Caco-2 (cell line): ENCODE results near the gene TUBB2B. TPM values are rescaled to one million over a fixed set of nuclear protein-coding genes. Genes with fewer than 3 reads are reported as not detected.

ENCODE experiments used
- BruUV-seq: library from RNA; stranded (reverse); fragments of 400-500 nt; replicated peaks from 2 replicates; lab custom pipeline; 2021; lab: Mats Ljungman, UMichigan
- CTCF ChIA-PET: fragments of 300-600 bp; sonication (Branson Sonifier 250); formaldehyde crosslinking; loops from one replicate; lab custom pipeline; 2022; ENCODE audit warnings: antibody characterized with exemption; lab: Charles Lee
- POLR2A ChIA-PET: fragments of 300-600 bp; sonication (Branson Sonifier 250); formaldehyde crosslinking; loops from one replicate; lab custom pipeline; 2022; ENCODE audit warnings: antibody characterized with exemption; lab: Charles Lee
- DNase-seq, 2 experiments: peaks; one replicate each; pipeline versions ENCODE4 v3.0.0 to v3.0.0-alpha.2; 2020 to 2022
- H3K27me3 ChIP-seq: replicated peaks from 2 replicates; pipeline ENCODE4 v1.6.0; 2011; ENCODE audit warnings: low read length; ENCODE audit not compliant: control insufficient read depth, insufficient read depth
- H3K36me3 ChIP-seq: 2 replicates; pipeline ENCODE4 v1.5.1; 2011; ENCODE audit warnings: low read length; ENCODE audit not compliant: control insufficient read depth, insufficient read depth
- H3K4me1 ChIP-seq: fragments of 250-450 bp; sonication (Bioruptor Pico); 2 replicates; pipeline ENCODE4 v1.5.1; 2020; ENCODE audit warnings: mild to moderate bottlenecking
- H3K4me3 ChIP-seq: 2 replicates; pipeline ENCODE4 v1.5.1; 2011; ENCODE audit warnings: low read depth, mild to moderate bottlenecking, control low read depth, low read length
- H3K9me3 ChIP-seq: fragments of 250-450 bp; sonication (Bioruptor Pico); 2 replicates; pipeline ENCODE4 v1.5.1; 2020; ENCODE audit warnings: mild to moderate bottlenecking, moderate library complexity
- H3K27ac Mint-ChIP-seq: one replicate; pipeline ENCODE4 v1.8.0; 2022; ENCODE audit warnings: mixed read lengths; ENCODE audit not compliant: unreplicated experiment
- H3K27me3 Mint-ChIP-seq: one replicate; pipeline ENCODE4 v1.8.0; 2022; ENCODE audit warnings: mixed read lengths; ENCODE audit not compliant: insufficient read depth, unreplicated experiment
- H3K36me3 Mint-ChIP-seq: one replicate; pipeline ENCODE4 v1.8.0; 2022; ENCODE audit warnings: mild to moderate bottlenecking, mixed read lengths; ENCODE audit not compliant: insufficient read depth, unreplicated experiment
- H3K4me1 Mint-ChIP-seq: one replicate; pipeline ENCODE4 v1.8.0; 2022; ENCODE audit warnings: low read depth, mixed read lengths; ENCODE audit not compliant: unreplicated experiment
- H3K4me3 Mint-ChIP-seq: one replicate; pipeline ENCODE4 v1.8.0; 2022; ENCODE audit warnings: mild to moderate bottlenecking, moderate library complexity, mixed read lengths; ENCODE audit not compliant: unreplicated experiment
- H3K9me3 Mint-ChIP-seq: one replicate; pipeline ENCODE4 v1.8.0; 2022; ENCODE audit warnings: mixed read lengths; ENCODE audit not compliant: unreplicated experiment
- intact Hi-C: fragments of 100-400 bp; cut with micrococcal nuclease; formaldehyde crosslinking; loops from one replicate; pipeline ENCODE4 v1.10.0; 2022; ENCODE audit not compliant: unreplicated experiment
- total RNA-seq: library from RNA; stranded (reverse); gene quantifications from 2 replicates; pipeline ENCODE4 v1.2.3, GENCODE V29; 2022
- TF ChIP-seq, protein P1 (sequence below), 2 experiments: fragments of 200-600 bp in 1 of 2; IDR thresholded peaks; 1 replicate in 1 of 2; 2 replicates in 1 of 2; pipeline versions ENCODE4 v1.5.1 to v1.8.0; 2011 to 2022; ENCODE audit warnings: antibody characterized with exemption in 1 of 2, control low read depth in 1 of 2, inconsistent platforms in 1 of 2, low read depth in 1 of 2, low read length in 1 of 2, mild to moderate bottlenecking in 1 of 2, moderate library complexity in 1 of 2; ENCODE audit not compliant: insufficient read depth in 1 of 2, severe bottlenecking in 1 of 2, unreplicated experiment in 1 of 2

Gene TUBB2B
- total RNA-seq, 1 experiment from 2014 or later = 150 TPM

DNA sequence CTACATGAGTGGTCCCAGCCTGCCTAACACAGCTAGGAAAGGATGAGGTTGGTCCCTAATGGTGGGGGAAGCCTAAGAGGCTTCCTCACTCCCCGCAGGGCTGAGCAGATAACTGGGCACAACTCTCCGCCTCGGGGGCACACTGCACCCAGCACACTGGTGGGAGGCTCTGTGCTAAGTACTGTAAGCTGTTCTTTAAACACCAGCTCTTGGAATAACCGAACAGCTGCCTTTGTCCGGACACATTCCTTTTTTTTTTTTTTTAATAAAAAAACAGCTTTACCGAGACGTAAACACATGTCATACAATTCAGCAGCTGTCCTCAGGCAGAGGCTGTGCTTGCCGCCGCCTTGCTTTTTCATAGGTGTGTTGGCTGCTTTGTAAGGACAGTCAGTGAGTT lies 38.2 kb upstream of the TUBB2B start:
- Histone ChIP-seq H3K9me3 (no peaks in the 10 kb centered on the region), H3K4me3 (no peak overlapping the region), H3K27me3 (no peaks in the 10 kb centered on the region), H3K4me1 (no peaks in the 10 kb centered on the region), H3K36me3 (peaks cover 2% of the 10 kb centered on the region)
- Mint-ChIP-seq H3K4me1 (peaks cover 7% of the 10 kb centered on the region), H3K27ac (no peak overlapping the region), H3K9me3 (no peaks in the 10 kb centered on the region), H3K36me3 (peaks cover 37% of the 10 kb centered on the region), H3K4me3 (no peak overlapping the region), H3K27me3 (no peaks in the 10 kb centered on the region)
- no TSS peak for BruUV-seq
- TF ChIP-seq, protein P1, sequence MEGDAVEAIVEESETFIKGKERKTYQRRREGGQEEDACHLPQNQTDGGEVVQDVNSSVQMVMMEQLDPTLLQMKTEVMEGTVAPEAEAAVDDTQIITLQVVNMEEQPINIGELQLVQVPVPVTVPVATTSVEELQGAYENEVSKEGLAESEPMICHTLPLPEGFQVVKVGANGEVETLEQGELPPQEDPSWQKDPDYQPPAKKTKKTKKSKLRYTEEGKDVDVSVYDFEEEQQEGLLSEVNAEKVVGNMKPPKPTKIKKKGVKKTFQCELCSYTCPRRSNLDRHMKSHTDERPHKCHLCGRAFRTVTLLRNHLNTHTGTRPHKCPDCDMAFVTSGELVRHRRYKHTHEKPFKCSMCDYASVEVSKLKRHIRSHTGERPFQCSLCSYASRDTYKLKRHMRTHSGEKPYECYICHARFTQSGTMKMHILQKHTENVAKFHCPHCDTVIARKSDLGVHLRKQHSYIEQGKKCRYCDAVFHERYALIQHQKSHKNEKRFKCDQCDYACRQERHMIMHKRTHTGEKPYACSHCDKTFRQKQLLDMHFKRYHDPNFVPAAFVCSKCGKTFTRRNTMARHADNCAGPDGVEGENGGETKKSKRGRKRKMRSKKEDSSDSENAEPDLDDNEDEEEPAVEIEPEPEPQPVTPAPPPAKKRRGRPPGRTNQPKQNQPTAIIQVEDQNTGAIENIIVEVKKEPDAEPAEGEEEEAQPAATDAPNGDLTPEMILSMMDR (IDR thresholded peaks at IDR 0.05; ENCODE audit: insufficient read depth in 1 of 2, low read depth in 1 of 2, low read length in 1 of 2, severe bottlenecking in 1 of 2, unreplicated experiment in 1 of 2) = no peak
- DNase-seq = no peak
- CTCF ChIA-PET = no interaction called here
- POLR2A ChIA-PET = no interaction called here
- intact Hi-C loops = loop anchor here (5.0 kb wide), 1 partner anchor 727 kb away; no protein-coding TSS in a partner anchor

DNA sequence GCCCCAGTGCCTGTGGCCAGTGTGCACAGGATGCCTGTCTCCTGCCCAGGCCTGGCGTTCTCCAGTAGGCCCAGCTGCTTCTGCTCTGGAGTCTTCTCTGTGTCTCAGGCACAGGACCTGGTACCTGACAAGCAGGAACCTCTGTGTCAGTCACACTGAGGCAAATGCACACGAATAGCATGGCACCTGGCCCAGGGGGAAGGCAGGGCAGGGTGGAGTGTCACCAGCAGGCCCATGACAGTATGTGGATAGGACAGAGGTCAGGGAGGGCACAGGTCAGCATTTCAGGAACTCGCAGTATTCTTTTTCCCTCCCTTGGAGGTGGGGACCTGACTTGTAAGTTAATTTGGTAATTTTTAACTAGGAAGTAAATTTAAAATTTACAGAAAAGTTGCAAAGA lies 36.9 kb upstream of the TUBB2B start:
- Histone ChIP-seq H3K4me1 (no peaks in the 10 kb centered on the region), H3K4me3 (no peak overlapping the region), H3K36me3 (peaks cover 2% of the 10 kb centered on the region), H3K27me3 (no peaks in the 10 kb centered on the region), H3K9me3 (no peaks in the 10 kb centered on the region)
- DNase-seq = no peak
- peaks cover 30% of the 10 kb centered on the region for H3K36me3 Mint-ChIP-seq
- peaks cover 7% of the 10 kb centered on the region for H3K4me1 Mint-ChIP-seq
- POLR2A ChIA-PET = no interaction called here
- intact Hi-C loops = no loop called here
- no TSS peak for BruUV-seq
- no peak overlapping the region for H3K27ac Mint-ChIP-seq
- TF ChIP-seq, protein P1 (IDR thresholded peaks at IDR 0.05; ENCODE audit: insufficient read depth in 1 of 2, low read depth in 1 of 2, low read length in 1 of 2, severe bottlenecking in 1 of 2, unreplicated experiment in 1 of 2) = no peak
- H3K4me3 Mint-ChIP-seq = no peak overlapping the region
- CTCF ChIA-PET = interaction anchor here (0.6 kb wide), 1 partner anchor 217 kb away, joined by 3 read pairs; no protein-coding TSS in a partner anchor
- H3K27me3 Mint-ChIP-seq = no peaks in the 10 kb centered on the region
- no peaks in the 10 kb centered on the region for H3K9me3 Mint-ChIP-seq

DNA sequence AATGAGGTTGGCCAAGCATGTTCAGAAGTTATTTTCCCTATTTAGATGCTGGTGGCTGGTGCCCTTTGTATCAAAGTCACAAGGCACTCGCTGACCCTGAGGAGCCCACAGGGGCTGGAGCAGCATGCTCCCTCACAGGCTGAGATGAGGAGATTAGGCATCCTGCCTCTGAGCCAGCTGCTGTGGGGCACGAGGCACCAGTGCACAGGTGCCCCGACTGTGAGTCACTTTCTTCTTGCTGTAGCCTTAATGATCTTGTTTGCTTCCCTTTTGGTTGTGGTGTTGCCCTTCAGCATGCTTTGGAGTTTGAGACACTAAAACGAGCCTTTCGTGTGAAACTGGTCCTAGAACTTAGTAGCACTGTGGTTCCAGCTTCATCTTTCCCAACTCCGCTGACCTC lies 35.6 kb upstream of the TUBB2B start:
- no peaks in the 10 kb centered on the region for H3K9me3 ChIP-seq
- H3K4me3 ChIP-seq = no peak overlapping the region
- CTCF ChIA-PET = no interaction called here
- H3K4me1 Mint-ChIP-seq = peaks cover 7% of the 10 kb centered on the region
- H3K27me3 Mint-ChIP-seq = no peaks in the 10 kb centered on the region
- H3K27me3 ChIP-seq = no peaks in the 10 kb centered on the region
- no TSS peak for BruUV-seq
- H3K27ac Mint-ChIP-seq = no peak overlapping the region
- no peaks in the 10 kb centered on the region for H3K9me3 Mint-ChIP-seq
- H3K4me1 ChIP-seq = no peaks in the 10 kb centered on the region; the same call in 1 of the 2 replicates
- intact Hi-C loops = no loop called here
- H3K36me3 Mint-ChIP-seq = peaks cover 18% of the 10 kb centered on the region
- no peak overlapping the region for H3K4me3 Mint-ChIP-seq
- no peak for DNase-seq
- TF ChIP-seq, protein P1 (IDR thresholded peaks at IDR 0.05; ENCODE audit: insufficient read depth in 1 of 2, low read depth in 1 of 2, low read length in 1 of 2, severe bottlenecking in 1 of 2, unreplicated experiment in 1 of 2) = no peak
- H3K36me3 ChIP-seq = peaks cover 2% of the 10 kb centered on the region
- POLR2A ChIA-PET = no interaction called here
